NCI-H526 treated with DMSO at 0.1 percent for 48 hours (cell line): Measurements from ENCODE around the gene PDCD6IP.
"Not testable (repeated sequence)": the region's sequence is repeated elsewhere in the genome, so short reads cannot be mapped to it uniquely, and the experiment has no call there.

Experiments used
- DNase-seq: peaks from one replicate; lab custom pipeline; 2025; lab: John Stamatoyannopoulos, UW

The PDCD6IP gene

GRCh38 chr3:33792167-33792892 lies 6.1 kb upstream of the PDCD6IP start:
- no peak for DNase-seq

DNA sequence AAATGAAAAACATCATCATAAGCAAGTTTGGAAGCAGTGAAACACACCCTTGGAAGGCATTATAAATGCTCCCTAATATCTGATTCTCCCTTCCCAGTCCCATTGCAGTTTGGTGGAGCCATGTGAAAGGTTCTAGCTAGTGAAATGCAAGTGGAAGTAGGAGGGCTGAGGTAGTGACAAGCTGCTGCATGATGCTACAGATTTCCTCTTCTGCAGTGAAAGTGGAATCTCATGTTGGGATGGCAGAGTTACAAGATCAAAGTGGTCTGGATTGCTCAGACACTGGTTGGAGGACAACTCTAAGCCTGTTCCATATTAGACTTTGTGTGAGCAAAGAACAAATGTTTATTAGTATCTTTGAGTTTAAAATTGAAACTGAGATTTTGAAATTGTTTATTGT lies 3.3 kb upstream of the PDCD6IP start:
- no peak for DNase-seq

GRCh38 chr3:33795856-33796536 lies 2.4 kb upstream of the PDCD6IP start:
- DNase-seq = no peak

DNA sequence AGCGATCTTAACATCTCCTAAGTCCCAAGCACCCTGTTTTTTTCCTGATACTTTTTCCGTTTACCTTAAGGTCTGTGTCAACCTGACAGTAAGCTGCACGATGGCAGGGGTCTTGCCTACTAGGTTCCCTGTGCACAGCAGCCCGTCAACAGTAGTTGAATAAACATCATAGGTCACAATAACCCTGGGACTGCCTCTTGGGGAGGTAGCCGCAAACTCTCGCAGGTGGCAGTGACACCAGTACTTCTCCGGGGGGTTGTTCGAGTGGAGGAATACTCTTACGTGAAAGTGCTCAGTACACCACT lies 365 bp upstream of the PDCD6IP start:
- DNase-seq = no peak

DNA sequence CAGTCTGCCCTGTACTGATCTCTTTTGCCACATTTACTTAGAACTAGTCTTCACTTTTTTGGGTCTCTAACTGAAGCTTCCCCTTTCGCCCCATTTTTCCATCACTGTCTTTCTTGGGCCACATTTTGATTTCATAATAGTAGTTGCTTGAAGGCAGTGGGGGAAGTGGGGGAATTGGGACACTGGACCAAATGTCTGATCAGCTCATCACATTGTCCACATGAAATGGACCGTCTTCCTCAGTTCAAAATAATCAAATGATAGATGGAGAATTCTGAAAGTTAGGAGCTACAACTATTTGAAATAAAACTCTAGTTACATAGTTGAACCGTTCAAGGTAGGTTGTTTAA lies 747 bp downstream of the PDCD6IP start:
- no peak for DNase-seq

GRCh38 chr3:33803252-33803651 lies 4.8 kb downstream of the PDCD6IP start:
- no peak for DNase-seq

- DNase-seq = no peak
Measured at GRCh38 chr3:33803894-33804526, 5.6 kb downstream of the PDCD6IP start.

GRCh38 chr3:33807191-33807590 lies 8.8 kb downstream of the PDCD6IP start:
- DNase-seq = no peak

DNA sequence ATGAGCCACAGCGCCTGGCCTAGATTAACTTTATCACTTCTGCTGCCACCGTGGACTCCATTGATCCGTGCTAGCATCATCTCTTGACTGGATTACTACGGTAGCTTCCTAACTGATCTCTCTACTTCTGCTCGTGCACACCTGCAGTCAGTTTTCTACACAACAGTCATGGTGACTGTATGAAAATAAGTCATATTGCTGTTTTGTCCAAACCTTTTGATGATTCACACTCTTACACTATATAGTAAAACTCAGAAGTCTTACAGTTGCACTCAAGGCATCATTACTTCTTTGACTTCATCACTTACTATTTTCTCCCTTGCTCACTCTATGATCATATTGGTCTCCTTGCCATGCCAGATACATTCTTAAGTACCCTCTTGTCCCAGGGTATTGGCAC lies 10.1 kb downstream of the PDCD6IP start:
- DNase-seq = no peak

DNA sequence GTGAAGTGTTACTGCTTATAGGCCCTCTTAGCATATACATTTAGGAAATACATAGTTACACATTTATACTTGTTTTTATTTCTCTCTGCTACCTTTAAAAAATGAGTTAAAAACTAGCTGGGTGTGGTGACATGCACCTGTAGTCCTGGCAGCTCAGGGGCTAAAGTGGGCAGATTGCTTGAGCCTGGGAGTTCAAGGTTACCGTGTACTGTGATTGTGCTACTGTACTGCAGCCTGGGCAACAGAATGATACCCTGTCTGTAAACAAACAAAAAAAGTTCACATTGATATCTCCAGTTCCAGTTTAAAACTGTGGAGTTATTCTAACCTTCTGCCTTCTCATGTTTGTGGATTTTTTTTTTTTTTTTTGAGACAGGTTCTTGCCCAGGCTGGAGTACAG lies 12.1 kb downstream of the PDCD6IP start:
- no peak for DNase-seq

- no peak for DNase-seq
Measured at GRCh38 chr3:33821989-33822388, 23.6 kb downstream of the PDCD6IP start.

DNA sequence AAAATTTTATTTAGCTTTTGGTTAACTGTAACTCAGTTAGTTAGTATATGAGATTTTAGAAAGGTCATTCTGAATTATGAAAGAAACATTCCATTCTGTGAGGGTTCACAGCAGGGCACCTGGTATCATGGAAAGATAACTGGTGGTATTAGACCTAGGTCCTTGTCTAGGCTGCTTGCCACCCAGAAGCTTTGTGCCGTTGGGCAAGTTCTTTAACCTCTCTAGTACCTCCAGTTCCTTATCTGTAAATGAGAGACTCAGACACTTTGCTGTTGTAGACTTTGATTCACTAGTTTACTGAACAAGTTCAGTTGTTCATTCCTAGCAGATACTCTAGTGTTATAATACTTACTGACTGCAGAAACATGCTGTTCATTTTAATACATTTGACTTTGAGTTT lies 25.4 kb downstream of the PDCD6IP start:
- no peak for DNase-seq

- DNase-seq = no peak
Measured at GRCh38 chr3:33825111-33825510, 26.7 kb downstream of the PDCD6IP start.

DNA sequence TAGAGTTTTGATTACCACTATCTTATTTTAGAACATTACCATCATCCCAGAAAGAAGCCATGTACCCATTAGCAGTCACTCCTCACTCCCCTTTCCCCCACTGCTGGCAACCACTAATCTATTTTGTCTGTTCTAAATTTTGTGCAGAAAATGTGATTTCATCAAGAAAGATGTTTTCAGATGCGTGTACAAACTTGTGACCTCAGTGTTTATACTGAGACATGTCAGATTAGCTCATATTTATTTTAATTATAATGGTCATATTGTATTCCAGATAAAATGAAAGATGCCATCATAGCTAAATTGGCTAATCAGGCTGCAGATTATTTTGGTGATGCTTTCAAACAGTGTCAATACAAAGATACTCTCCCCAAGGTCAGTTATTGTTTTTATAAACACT lies 27.8 kb downstream of the PDCD6IP start:
- DNase-seq = no peak

DNA sequence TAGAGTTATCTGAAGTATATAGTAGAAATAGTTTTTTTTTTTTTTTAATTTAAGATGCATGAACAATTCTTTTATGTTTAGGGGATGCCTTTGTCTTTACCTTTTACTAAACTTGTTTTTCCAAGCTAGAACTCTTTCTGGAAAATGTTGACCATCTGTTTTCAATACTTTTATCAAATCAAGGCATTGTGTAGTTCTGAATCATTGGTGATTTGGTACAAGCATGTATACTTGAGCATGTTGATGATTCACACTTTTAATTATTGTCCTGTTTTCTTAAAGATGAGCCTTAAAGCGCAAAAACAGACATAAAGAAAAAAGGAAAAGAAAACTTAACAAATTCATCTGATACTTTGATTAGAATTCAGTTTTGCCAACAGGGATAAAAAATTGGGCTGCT lies 28.3 kb downstream of the PDCD6IP start:
- no peak for DNase-seq

DNA sequence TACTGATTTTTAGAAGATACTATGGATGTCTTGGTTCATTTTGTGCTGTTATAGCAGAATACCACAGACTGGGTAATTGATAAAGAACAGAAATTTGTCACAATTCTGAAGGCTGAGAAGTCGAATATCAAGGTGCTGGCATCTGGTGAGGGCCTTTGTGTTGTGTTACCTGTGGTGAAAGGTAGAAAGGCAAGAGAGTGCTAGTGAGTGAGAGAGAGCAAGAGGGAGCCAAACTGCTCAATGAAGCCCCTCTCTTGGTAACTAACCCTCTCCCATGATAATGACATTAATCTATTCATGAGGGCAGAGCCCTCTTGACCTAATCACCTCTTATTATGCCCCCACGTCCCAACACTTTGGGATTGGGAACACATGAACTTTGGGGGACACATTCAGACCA lies 31.3 kb downstream of the PDCD6IP start:
- no peak for DNase-seq

DNA sequence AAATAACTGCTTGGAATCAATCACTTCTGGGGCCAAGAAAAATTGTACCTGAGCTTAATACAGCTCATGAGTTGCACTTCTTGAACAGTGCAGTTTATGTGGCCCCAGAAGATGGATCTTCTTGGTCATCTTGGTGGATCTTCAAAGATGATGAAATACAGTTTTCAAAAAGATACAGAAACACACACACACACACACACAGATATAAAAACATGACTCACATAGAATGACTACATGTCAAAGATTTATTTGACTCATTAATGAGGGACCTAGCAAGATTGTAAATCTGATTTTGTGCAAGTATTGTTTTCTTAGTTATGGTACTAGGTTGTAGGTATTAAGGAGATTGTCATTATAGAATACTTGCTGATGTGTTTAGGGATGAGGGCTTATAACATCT lies 32.6 kb downstream of the PDCD6IP start:
- no peak for DNase-seq

- DNase-seq = no peak
Measured at GRCh38 chr3:33833408-33834095, 35.1 kb downstream of the PDCD6IP start.

DNA sequence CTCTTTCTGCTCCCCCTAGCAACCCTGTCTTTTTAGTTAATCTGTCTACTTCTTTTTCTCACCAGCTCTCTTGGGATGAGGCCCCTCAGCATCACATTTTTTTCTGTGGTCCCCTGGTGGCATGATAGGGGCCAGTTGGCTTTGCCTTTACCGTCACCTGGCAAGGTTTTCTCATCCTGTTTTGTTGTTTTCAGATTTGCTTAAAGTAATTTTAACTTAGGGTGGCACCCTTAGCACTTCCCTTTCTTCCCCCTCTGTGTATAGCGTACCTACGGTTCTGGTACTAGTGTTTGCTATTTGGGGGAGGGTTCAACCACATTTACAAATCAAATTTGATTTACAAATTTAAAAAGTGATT lies 35.6 kb downstream of the PDCD6IP start:
- no peak for DNase-seq

GRCh38 chr3:33837182-33837581 lies 38.8 kb downstream of the PDCD6IP start:
- DNase-seq = not testable (repeated sequence)

DNA sequence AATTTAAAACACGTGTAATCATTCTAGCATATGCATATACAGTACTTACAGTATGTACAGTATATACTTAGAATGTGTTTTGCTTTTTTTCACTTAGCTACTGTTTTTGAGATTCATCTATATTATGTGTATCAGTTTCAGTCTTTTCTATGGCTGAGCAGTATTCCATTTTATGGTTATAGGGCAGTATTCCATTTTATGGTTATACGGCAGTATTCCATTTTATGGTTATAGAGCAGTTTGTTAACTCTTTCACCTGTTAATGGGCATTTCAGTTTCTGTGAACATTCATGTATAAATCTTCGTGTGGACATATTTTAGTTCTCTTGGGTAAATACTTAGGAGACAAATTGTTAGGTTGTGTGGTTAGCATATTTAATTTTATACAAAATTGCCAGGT lies 40.9 kb downstream of the PDCD6IP start:
- no peak for DNase-seq

GRCh38 chr3:33840179-33840578 lies 41.7 kb downstream of the PDCD6IP start:
- no peak for DNase-seq
